Measurements from ENCODE around the gene SH3BP2.
"Not testable (repeated sequence)": the region's sequence is repeated elsewhere in the genome, so short reads cannot be mapped to it uniquely, and the experiment has no call there.

Gene SH3BP2

DNA sequence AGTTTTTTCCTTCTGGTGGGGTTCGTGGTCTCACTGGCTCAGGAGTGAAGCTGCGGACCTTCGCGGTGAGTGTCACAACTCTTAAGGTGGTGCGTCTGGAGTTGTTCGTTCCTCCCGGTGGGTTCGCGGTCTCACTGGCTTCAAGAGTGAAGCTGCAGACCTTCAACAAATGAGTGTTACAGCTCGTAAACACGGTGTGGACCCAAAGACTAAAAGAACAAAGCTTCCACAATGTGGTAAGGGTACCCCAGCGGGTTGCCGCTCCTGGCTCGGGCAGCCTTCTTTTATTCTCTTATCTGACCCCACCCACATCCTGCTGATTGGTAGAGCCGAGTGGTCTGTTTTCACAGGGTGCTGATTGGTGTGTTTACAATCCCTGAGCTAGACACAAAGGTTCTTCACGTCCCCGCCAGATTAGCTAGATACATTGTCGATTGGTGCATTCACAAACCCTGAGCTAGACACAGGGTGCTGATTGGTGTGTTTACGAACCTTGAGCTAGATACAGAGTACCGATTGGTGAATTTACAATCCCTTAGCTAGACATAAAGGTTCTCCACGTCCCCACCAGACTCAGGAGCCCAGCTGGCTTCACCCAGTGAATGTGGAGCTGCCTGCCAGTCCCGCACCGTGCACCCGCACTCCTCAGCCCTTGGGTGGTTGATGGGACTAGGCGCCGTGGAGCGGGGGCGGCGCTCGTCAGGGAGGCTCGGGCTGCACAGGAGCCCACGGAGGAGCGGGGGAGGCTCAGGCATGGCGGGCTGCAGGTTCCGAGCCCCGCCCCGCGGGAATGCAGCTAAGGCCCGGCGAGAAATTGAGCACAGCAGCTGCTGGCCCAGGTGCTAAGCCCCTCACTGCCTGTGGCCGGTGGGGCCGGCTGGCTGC is 30.2 kb upstream of the SH3BP2 start:
- not testable (repeated sequence) for DNase-seq

DNA sequence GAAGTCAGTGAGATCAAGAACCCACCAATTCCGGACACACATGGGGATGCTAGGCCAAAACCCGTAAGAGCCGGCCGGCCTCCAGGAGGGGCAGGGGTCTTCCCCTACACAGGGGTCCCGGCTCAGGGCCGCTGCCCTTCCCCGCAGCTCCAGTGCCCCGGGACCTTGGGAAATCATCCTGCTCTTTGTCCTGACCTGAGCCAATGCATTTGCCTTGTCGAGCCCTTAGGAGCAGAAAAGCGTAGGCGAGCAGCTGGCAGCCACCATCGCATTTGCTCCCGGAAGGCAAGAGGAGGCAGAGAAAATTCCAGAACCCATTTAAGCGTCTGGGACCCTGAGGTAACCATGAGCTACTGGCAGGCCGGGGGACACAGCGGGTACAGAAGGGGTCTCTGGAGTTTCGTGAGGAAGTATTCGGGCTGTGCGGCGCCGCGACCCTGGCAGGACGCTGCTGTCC is 29.3 kb upstream of the SH3BP2 start:
- DNase-seq: no peak

DNA sequence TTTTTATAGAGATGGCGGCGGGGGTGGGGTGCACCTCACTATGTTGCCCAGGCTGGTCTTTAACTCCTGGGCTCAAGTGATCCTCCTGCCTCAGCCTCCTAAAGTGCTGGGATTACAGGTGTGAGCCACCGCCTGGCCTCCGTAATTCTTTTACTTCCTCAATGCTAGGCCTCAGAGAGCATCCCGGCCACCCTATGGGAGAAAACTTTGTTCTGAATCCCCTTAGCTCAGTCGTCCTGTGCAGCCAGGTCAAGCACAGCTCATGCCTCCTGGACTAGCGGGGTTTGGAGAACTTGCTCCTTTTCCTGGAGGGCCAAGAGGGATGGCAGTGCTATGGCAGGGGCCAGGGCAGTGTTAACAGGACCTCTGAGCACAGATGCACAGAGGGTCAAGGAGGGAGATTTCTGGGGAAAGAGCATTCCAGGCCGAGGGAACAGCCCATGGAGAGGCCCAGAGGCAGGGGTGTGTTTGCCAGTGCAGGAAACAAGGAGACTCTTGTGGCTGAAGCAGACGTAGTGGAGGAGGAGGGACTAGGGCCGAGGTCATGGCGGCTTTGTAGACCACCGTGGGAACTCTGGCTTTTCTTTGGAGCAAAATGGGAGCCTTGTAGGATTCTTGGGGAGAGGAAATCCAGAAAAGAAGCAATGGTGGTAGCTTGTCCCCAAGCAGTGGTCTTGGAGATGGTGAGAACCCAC is 26.9 kb upstream of the SH3BP2 start:
- no peak for DNase-seq

DNA sequence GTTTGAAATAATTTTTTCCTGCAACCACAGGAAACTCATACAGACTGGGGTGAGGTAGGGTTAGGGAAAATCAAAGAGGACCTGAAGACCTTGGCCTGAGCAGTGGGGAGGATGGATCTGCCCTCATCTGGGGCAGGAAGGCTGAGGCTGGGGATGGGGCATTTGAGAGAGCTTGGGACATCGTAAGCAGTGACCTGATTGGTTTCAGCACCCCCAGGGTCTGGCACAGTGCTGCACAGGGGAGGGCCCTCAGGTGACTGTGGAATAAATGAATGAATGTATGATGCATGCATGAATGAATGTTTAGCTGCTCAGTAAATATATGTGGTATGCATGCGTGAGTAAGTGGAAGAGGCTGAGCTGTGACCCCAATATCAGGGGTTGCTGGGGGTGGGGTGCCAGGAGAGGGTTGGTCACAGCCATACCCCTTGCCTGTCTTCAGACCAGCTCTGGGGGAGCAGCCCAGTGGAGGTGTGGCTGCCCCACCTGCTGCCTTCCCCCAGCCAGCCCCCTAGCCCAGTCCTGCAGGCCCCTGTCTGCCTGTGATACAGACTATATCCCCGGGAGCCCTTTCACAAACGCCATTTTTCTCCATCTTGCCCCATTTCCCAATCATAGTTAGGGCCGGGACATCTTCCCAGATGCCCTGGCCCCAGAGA is 25.7 kb upstream of the SH3BP2 start:
- no peak for DNase-seq

DNA sequence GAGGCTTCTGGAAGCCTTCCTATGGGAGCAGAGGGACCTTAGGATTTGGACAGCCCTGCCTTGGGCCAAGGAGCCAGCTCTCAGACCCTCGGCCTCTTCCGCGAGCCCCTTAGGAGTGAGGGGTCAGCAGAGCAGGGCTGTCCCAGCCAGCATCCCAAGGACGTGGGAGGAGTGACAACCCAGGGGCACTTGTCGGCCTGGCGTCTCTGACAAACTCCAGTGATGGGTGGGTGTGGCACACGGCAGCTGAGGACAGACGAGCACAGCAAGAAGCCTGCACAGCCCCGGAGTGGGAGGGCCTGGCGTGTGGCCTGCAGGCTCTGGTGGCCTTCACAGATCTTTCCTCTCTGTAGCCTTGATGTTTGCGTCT is 25.2 kb upstream of the SH3BP2 start:
- DNase-seq: no peak

DNA sequence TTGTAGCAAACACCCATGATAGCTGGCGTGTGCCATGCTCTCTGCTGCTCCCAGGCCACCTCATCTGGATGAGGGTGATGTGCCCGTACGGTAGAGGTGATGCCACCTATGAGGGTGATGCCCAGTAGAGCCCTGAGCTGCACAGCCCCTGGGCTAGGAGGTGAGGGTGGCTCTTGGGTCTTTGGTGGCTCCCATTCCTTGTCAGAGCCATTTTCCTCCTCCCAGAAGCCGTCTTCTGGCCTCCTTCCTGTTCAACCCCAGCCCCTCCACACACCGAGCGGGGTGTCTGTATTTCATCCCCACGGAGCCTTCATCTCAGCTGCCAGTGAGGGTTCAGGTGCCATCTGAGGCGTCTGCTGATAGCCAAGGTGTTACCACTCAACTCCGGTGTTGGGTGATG is 24.8 kb upstream of the SH3BP2 start:
- DNase-seq: no peak

DNA sequence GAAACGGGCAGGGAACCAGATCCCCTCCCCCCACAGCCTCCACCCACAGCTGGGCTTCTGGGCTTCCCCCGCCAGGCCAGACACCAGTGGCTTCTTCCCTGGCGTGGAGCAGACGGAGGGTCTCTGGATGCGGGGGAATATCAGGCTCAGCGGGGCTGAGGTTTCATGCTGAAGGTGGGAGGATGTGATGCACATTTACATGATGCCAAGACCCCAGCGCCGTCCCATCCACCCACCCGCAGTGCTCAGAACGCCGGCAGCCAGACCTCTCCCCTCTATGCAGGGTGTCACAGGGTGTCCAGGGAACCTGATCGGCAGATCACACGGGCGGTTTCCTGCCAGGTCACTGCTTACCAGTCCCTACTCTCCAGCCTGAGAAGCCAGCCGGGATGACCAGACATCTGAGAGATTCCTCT is 24.0 kb upstream of the SH3BP2 start:
- no peak for DNase-seq

DNA sequence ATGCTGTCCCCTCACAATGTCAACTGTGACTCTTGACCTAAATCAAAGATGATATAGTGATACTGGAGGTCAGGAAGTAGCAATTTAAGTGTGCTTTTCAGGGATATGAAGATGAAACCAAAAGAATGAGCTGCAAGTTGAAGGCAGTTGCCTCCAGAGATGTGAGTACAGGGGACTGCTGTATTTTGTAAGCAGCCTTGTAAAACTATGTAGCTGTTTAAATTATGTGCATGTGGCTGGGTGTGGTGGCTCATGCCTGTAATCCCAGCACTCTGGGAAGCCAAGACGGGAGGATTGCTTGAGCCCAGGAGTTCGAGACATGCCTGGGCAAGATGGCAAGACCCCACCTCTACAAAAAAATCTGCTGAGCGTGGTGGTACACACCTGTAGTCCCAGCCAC is 21.6 kb upstream of the SH3BP2 start:
- no peak for DNase-seq

DNA sequence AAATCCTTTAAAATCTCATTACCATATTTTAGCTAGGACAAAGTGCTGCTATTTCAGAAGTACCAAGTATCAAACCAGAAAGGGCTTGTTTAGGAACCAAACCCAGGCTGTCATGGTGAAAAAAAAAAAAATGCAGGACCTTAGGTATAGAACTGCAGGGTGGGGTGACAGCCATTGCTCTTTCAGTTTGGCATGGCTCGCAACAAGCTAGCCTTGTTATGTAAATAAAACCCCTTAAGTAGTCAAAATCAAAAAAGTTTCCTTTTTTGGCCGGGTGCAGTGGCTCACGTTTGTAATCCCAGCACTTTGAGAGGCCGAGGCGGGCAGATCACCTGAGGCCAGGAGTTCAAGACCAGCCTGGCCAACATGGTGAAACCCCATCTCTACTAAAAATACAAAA is 12.2 kb upstream of the SH3BP2 start:
- DNase-seq: not testable (repeated sequence)

DNA sequence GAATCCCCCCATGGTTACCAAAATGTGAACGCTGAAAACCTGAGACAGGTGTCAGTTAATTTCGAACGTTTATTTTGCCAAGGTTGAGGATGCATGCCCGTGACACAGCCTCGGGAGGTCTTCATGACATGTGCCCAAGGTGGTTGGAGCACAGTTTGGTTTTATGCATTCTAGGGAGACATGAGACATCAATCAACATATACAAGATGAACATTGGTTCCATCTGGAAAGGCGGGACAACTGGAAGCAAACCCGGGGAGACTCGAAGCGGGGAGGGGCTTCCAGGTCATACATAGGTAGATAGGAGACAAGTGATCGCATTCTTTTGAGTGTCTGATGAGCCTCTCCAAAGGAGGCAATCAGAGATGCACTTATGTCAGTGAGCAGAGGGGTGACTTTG is 11.0 kb upstream of the SH3BP2 start:
- no peak for DNase-seq

DNA sequence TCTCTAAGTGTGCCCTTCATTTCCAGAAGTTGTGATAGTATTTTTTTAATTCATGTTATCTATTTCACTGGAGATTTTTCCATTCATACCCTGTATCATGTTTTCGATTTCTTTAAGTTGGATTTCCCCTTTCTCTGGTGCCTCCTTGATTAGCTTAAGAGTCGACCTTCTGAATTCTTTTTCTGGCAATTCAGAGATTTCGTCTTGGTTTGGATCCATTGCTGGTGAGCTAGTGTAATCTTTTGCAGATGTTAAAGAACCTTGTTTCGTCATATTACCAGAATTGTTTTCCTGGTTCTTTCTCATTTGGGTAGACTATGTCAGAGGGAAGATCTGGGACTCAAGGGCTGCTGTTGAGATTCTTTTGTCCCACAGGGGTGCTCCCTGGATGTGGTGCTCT is 9.1 kb upstream of the SH3BP2 start:
- no peak for DNase-seq

DNA sequence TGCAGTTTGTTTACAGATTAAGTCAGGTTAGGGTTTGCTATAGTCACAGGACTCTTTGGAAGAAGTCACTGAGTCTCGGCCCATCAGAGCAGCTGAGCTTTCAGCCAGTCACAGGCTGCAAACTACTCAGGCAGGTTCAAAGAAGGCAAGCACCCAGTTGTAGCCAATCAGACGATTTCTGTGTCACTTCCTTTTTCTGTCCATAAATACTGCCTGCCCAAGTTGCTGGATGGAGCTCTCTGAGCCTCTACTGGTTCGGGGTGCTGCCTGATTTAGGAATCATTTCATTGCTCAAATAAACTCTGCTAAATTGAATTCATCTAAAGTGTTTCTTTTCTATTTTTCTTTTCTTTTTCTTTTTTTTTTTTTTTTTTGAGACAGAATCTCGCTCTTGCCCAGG is 7.3 kb upstream of the SH3BP2 start:
- peak; percentile 70 for DNase-seq

DNA sequence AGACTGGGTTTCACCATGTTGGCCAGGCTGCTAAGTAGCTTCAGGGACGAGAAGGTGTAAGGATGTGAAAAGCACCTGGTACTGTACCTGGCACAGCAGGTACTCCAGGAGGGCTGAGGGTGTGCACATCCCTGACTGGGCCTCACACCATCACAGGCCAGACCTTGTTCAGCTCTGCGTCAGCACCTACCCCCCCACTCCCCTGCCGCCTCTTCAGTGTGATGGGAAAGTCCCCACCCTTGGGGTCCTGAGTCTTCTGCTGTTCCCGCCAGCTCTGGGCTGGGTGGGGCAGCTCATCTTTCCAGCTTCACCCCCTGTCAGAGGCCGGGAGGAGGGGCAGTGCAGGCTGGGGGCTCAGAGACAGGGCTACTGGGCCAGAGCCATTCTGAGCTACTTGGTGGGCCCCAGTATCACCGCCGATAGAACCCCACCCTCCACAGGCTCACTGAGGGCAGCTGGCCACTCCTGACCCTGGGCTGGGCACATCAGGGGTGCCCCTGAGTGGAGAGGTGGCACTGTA is 6.7 kb upstream of the SH3BP2 start:
- DNase-seq: peak; percentile 82

DNA sequence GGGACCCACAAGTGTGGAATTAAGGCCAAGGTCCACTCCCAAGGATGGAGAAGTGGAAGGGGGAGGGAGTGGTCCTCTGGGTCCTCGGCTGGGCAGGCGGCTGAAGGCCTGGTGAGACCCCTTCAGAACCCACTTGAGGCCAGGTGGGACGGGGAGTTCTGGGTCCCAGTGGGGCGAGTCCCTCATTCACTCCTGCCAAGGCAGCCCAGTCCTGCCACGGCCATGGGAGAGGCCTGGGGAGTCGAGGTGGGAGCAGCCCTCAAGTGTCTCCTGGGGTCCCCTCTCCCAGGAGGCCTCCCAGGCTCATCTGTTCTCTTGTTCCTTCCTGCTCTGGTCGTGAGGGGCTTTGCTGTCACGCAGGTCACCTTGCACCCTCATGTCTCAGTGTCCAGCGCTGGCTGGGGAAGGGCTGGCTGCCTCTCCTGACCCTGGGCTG is 6.1 kb upstream of the SH3BP2 start:
- DNase-seq: no peak

DNA sequence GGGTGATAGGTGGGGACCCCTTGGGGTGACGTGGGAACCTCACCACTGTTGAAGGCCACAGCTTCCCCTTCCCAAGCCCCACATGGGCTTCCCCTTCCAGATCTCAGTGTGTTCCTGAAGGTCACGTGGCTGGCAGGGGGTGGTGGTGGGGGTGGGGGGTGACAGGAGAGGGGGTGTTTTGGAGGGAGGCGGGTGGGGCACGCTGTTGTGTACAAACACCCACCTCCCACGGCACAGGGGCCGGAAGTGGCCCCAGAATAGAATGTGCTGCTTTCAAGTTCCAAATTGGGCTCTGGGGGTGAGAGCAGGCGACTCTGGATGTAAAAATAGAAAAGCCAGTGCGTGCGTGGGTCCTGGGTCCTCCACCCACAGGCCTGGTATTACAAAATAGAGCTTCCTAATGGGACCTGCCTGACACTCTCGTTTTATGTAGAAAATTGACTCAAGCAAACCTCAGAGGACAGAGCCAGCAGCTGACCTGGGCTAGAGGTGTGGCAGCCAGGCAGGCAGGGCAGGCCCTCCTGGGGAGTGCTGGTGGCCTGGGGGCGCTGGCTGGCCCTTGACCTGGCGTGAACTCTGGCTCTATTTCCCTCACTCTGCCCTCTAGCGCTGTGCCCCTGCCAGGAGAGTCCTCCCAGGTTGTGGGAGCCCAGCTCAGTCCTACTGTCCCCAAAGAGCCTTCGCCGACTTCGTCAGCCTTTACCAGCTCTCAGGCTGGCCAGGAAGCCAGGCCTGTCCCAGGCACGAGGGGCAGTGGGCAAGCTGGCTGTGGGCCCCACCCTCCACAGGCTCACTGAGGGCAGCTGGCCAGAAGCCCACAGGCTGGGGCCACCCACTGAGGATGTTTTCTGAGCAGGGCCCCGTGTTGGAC is 5.4 kb upstream of the SH3BP2 start:
- DNase-seq: peak; percentile 80

DNA sequence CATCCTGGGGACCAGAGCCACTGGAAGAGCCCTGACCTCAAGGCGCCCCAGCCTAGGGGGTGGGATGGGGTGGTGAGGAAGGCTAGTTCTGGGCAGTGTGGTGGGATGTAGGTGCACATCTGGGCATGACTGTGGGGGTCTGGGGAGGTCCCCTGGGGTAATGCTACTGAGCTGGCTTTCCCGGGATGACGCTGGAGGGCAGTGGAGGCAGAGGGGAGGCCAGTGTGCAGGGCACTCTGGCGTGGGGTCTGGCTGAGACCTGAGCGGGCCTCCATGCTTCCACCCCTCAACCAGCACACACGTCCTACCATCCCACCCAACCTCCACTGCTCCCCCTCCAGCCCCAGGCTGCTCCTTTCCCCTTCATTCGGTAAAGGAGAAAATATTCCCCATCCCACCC is 4.8 kb upstream of the SH3BP2 start:
- no peak for DNase-seq

DNA sequence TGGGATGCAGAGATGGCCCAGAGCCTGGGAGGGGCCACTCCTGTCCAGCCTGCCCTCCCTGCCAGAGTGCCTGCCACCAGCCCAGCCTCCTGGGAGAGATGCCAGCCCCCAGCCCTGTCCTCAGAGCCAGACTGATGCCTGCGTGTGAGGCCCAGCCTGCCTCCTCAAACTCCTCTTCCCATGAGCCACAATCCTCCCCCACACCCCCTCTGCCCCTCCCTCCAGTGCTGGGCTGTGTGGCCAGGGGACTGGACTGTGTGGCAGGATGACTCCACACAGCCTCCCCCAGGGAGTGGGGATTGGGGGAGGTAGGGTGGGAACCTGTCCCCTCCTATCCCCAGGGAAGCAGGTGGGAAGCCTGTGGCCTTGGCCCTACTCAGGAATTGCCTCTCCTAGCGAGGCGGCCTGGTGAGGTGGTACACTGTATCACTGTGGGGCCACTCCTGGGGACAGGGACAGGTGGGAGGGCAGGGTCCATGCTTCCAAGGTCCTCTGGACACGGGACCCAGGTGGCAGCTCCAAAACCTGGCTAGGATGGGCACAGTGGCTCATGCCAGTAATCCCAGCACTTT is 4.3 kb upstream of the SH3BP2 start:
- DNase-seq: no peak

DNA sequence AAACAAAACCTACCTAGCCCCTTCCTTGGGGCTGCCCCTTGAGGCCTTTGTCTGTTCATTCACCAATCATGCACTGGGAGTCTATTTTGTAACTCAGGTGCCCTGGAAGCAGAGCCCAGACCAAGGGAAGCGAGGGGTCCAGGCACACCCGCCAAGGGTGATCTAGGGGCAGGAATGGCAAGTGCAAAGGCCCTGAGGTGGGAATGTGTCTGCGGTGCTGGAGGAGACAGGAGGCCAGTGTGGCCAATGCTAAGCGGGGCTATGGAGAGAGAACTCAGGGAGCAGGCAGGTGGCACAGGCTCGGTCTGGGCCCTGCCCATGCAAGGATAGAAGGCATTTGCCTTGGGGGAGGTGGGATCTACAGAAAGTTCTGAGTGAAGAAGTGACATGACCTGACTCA is 3.5 kb upstream of the SH3BP2 start:
- no peak for DNase-seq

DNA sequence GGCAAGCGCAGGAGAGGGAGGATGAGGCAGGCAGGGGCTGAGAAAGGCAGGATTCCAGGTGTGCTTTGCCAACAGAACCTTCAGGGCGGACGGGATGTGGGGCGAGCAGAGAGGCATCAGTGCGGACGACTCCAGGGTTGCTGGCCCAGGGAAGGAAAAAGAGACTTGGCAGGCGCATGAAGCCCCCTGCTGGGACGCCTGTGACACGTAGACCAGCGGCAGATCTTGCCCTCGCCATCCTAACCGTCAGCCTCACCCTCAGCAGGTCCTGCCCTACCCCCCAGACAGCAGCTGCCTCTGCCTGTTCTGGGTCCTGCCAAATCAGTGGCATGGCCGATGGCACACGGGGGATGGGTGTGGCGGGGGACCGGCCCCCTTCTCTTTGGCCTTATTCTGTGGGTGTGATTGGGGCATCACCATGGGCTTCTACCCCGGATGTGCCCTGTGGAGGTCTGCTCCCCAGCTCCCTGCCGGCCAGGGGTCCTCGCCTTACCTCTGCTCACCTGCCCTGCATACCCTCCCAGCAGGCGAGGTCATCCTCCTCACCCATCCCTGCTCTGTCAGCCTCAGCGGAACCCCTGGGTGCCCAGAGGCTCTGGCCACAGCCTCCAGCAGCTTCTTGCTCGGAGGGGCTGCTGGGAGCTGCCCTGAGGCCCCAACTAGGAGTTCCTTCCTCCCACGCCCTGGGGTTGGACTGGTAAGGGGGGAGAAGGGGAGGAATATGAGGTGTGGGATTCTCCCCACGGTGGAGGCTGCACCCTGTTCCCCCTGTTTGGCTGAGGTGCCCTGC is 2.9 kb upstream of the SH3BP2 start:
- no peak for DNase-seq

DNA sequence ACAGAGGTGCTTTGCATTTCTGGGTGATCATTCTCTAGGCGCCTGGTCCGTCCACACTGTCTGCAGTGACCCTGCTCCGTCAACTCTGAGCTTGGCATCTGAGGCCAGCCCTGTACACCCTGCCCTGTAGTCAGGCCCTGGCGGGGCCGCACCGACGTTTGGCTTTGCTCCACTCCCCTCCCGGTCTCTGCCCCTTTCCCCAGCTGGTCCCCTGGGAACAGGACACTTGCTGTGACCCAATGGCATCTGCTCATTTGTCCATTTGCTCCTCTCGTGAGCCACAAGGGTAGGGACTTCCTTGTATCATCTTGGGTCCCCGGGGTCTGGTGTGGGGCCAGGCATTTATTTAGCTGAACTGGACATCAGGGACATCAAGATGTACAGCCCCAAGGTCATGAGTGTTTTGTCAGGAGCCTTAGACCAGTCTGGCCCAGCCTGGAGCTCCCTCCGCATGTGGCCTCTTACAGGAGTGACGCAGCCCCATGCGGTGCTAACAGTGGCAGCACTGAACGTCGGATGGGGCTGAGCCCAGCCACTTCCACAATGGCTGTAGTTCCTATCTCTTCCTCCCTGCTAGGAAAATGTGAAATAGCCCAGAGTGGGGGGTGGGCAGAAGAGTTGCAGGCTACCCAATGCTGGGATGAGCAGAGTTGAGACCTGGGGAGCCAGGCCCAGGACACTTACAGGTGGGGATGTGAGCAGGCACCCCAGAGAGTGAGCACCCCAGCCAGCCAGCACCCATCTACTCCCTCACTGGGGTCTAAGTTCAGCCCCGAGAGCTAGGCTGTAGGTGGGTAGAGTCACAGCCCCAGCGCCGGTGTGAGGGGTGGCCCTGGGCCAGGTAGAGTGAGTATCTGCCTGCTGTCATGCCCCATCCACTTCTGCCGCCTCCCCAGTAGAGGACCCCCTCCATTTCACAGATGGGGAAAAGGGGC is 2.0 kb upstream of the SH3BP2 start:
- no peak for DNase-seq
